ENCODE results near the gene TAF4B.

The TAF4B gene

GRCh38 chr18:26225022-26225693, 1.1 kb upstream of the TAF4B start:
- H3K27me3 ChIP-seq (ENCODE audit: insufficient read depth, poor library complexity, severe bottlenecking): no peaks in the 10 kb centered on the region
- no peak overlapping the region for H3K27ac ChIP-seq (ENCODE audit: poor library complexity, severe bottlenecking)
- H3K9me3 ChIP-seq (ENCODE audit: severe bottlenecking): no peaks in the 10 kb centered on the region
- ATAC-seq (ENCODE audit: low read depth) (no peak), DNase-seq (ENCODE audit: low spot score) (no peak)
- peaks cover 20% of the 10 kb centered on the region for H3K4me1 ChIP-seq (ENCODE audit: insufficient read depth, poor library complexity, severe bottlenecking)
- H3K4me3 ChIP-seq (ENCODE audit: severe bottlenecking): no peak overlapping the region
- no peaks in the 10 kb centered on the region for H3K36me3 ChIP-seq (ENCODE audit: low read depth)
- TF ChIP-seq, protein P1, sequence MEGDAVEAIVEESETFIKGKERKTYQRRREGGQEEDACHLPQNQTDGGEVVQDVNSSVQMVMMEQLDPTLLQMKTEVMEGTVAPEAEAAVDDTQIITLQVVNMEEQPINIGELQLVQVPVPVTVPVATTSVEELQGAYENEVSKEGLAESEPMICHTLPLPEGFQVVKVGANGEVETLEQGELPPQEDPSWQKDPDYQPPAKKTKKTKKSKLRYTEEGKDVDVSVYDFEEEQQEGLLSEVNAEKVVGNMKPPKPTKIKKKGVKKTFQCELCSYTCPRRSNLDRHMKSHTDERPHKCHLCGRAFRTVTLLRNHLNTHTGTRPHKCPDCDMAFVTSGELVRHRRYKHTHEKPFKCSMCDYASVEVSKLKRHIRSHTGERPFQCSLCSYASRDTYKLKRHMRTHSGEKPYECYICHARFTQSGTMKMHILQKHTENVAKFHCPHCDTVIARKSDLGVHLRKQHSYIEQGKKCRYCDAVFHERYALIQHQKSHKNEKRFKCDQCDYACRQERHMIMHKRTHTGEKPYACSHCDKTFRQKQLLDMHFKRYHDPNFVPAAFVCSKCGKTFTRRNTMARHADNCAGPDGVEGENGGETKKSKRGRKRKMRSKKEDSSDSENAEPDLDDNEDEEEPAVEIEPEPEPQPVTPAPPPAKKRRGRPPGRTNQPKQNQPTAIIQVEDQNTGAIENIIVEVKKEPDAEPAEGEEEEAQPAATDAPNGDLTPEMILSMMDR (IDR thresholded peaks at IDR 0.05; ENCODE audit: poor library complexity, severe bottlenecking): no peak

GRCh38 chr18:26225915-26226228, 373 bp upstream of the TAF4B start:
- peaks cover 20% of the 10 kb centered on the region for H3K4me1 ChIP-seq (ENCODE audit: insufficient read depth, poor library complexity, severe bottlenecking)
- no peaks in the 10 kb centered on the region for H3K9me3 ChIP-seq (ENCODE audit: severe bottlenecking)
- H3K27ac ChIP-seq (ENCODE audit: poor library complexity, severe bottlenecking): no peak overlapping the region
- ATAC-seq (ENCODE audit: low read depth) (no peak), DNase-seq (ENCODE audit: low spot score) (no peak)
- TF ChIP-seq, protein P1 (IDR thresholded peaks at IDR 0.05; ENCODE audit: poor library complexity, severe bottlenecking): no peak
- H3K4me3 ChIP-seq (ENCODE audit: severe bottlenecking): peak overlapping the region; percentile 86
- no peaks in the 10 kb centered on the region for H3K36me3 ChIP-seq (ENCODE audit: low read depth)
- H3K27me3 ChIP-seq (ENCODE audit: insufficient read depth, poor library complexity, severe bottlenecking): no peaks in the 10 kb centered on the region

DNA sequence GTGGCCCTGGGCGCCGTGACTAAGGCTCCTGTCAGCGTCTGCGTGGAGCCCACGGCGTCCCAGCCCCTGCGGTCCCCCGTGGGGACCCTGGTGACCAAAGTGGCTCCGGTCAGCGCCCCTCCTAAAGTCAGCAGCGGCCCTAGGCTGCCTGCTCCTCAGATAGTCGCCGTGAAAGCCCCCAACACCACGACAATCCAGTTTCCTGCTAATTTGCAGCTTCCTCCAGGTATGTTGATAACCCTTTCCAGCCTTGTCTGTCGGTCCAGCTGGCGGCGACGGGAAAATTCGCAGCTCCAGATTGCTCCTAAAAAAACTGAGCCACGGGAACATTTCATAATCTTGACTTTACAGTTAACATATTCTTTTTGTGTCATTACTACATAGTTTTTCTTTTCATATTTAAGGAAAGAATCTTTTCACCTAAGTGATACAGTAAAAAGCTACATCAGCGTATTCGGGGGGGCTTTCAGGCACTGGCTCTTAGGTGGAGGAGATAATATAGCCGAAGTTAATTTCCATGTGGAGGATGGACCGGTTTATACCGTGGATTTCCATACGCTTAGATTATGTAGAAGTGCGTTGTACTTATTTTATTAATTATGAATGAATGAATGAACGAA, 916 bp downstream of the TAF4B start:
- peak overlapping the region; percentile 10 for H3K27ac ChIP-seq (ENCODE audit: poor library complexity, severe bottlenecking)
- no peaks in the 10 kb centered on the region for H3K27me3 ChIP-seq (ENCODE audit: insufficient read depth, poor library complexity, severe bottlenecking)
- peak; percentile 36 for ATAC-seq (ENCODE audit: low read depth)
- TF ChIP-seq, protein P1 (IDR thresholded peaks at IDR 0.05; ENCODE audit: poor library complexity, severe bottlenecking): no peak
- no peak for DNase-seq (ENCODE audit: low spot score)
- peak overlapping the region; percentile 86 for H3K4me3 ChIP-seq (ENCODE audit: severe bottlenecking)
- no peaks in the 10 kb centered on the region for H3K36me3 ChIP-seq (ENCODE audit: low read depth)
- no peaks in the 10 kb centered on the region for H3K9me3 ChIP-seq (ENCODE audit: severe bottlenecking)
- H3K4me1 ChIP-seq (ENCODE audit: insufficient read depth, poor library complexity, severe bottlenecking): peaks cover 20% of the 10 kb centered on the region

DNA sequence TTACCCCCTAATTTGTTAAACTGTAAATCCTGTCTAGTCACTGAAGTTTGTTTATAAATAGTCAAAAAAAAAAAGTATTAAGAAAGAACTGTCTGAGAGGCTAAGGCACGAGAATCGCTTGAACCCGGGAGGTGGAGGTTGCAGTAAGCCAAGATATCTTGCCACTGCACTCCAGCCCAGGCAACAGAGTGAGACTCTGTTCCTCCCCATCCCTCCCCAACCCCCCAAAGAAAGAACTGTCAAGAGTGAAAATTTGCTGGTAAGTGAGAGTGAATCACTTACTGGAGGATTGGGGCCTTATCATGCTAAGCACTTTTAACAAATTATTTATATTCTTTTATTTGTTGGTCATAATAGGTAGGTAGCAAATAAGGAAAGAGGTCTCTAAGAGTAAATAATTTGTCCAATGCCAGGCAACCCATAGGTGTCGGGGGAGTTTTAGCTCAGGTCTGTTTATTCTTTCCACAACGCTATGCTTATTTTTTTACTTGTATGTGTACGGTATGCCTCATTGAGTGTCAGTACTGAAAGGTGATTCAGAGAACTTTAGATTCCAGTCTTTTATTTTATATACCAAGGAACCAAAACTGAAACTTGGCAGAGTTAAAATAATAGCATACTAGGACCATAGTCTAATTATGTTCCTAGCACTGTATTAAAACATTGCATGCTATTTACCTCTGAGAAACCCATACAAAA, 2.5 kb downstream of the TAF4B start:
- Histone ChIP-seq H3K4me1 (ENCODE audit: insufficient read depth, poor library complexity, severe bottlenecking) (peaks cover 20% of the 10 kb centered on the region), H3K4me3 (ENCODE audit: severe bottlenecking) (no peak overlapping the region), H3K36me3 (ENCODE audit: low read depth) (no peaks in the 10 kb centered on the region), H3K27me3 (ENCODE audit: insufficient read depth, poor library complexity, severe bottlenecking) (no peaks in the 10 kb centered on the region), H3K9me3 (ENCODE audit: severe bottlenecking) (no peaks in the 10 kb centered on the region), H3K27ac (ENCODE audit: poor library complexity, severe bottlenecking) (no peak overlapping the region)
- no peak for ATAC-seq (ENCODE audit: low read depth)
- TF ChIP-seq, protein P1 (IDR thresholded peaks at IDR 0.05; ENCODE audit: poor library complexity, severe bottlenecking): no peak
- no peak for DNase-seq (ENCODE audit: low spot score)
